IMR-90 (cell line): ENCODE data around the gene RNF32. TPM values are rescaled to one million over a fixed set of nuclear protein-coding genes. Genes with fewer than 3 reads are reported as not detected.

Experiments
- ATAC-seq: fragments of 200-7000 bp; cut with Tn5 transposase; 2 replicates; pipeline ENCODE4 v1.9.1; 2020; ENCODE audit warnings: low read depth, mild to moderate bottlenecking, moderate library complexity
- BruUV-seq: library from RNA; stranded (reverse); fragments of 400-500 nt; replicated peaks from 2 replicates; lab custom pipeline; 2021; lab: Mats Ljungman, UMichigan
- CTCF ChIA-PET: fragments of 300-600 bp; formaldehyde crosslinking; extraction: SDS; loops from one replicate; lab custom pipeline; 2021; ENCODE audit warnings: antibody characterized with exemption; lab: Yijun Ruan, JAX
- POLR2A ChIA-PET: fragments of 300-600 bp; sonication (Branson Sonifier 250); formaldehyde crosslinking; loops from one replicate; lab custom pipeline; 2022; ENCODE audit warnings: antibody characterized with exemption; ENCODE audit not compliant: unreplicated experiment; lab: Charles Lee
- DNase-seq: peaks from one replicate; pipeline ENCODE4 v3.0.0; 2013
- H2AFZ ChIP-seq: replicated peaks from 2 replicates; pipeline ENCODE3; 2013; ENCODE audit warnings: low read length, mild to moderate bottlenecking; ENCODE audit not compliant: poor library complexity
- H2AK5ac ChIP-seq: 2 replicates; pipeline ENCODE4 v1.6.1; 2013; ENCODE audit warnings: low read depth, low read length, inconsistent platforms
- H2AK9ac ChIP-seq: replicated peaks from 2 replicates; pipeline ENCODE3; 2013; ENCODE audit warnings: mild to moderate bottlenecking, low read depth, low read length, moderate library complexity; ENCODE audit not compliant: poor library complexity
- H2BK120ac ChIP-seq: 2 replicates; pipeline ENCODE4 v1.6.1; 2013; ENCODE audit warnings: low read depth, low read length, inconsistent platforms
- H2BK15ac ChIP-seq: 3 replicates; pipeline ENCODE4 v1.6.1; 2013; ENCODE audit warnings: low read depth, low read length, inconsistent platforms
- H2BK20ac ChIP-seq: 2 replicates; pipeline ENCODE4 v1.6.1; 2013; ENCODE audit warnings: low read depth, mild to moderate bottlenecking, inconsistent platforms, low read length, moderate library complexity
- H2BK5ac ChIP-seq: 2 replicates; pipeline ENCODE4 v1.6.1; 2013; ENCODE audit warnings: mild to moderate bottlenecking, low read depth, low read length, inconsistent platforms; ENCODE audit not compliant: poor library complexity, severe bottlenecking
- H3K14ac ChIP-seq: replicated peaks from 2 replicates; pipeline ENCODE4 v1.6.1; 2013; ENCODE audit warnings: low read depth, low read length, inconsistent platforms
- H3K18ac ChIP-seq: 2 replicates; pipeline ENCODE4 v1.6.1; 2013; ENCODE audit warnings: low read depth, low read length, control low read depth
- H3K23ac ChIP-seq: 2 replicates; pipeline ENCODE4 v1.6.1; 2013; ENCODE audit warnings: low read depth, low read length, inconsistent platforms
- H3K27ac ChIP-seq: 2 replicates; pipeline ENCODE4 v1.5.1; 2013; ENCODE audit warnings: mild to moderate bottlenecking, control low read depth, low read length; ENCODE audit not compliant: insufficient read depth
- H3K27me3 ChIP-seq: 2 replicates; pipeline ENCODE4 v1.6.1; 2013; ENCODE audit warnings: low read length; ENCODE audit not compliant: control insufficient read depth, insufficient read depth
- H3K36me3 ChIP-seq: 2 replicates; pipeline ENCODE4 v1.6.1; 2013; ENCODE audit warnings: low read length, mixed read lengths; ENCODE audit not compliant: control insufficient read depth, insufficient read depth
- H3K4ac ChIP-seq: 2 replicates; pipeline ENCODE4 v1.6.1; 2013; ENCODE audit warnings: low read depth, low read length, inconsistent platforms
- H3K4me1 ChIP-seq: 2 replicates; pipeline ENCODE4 v1.6.1; 2013; ENCODE audit warnings: low read length, mixed read lengths; ENCODE audit not compliant: control insufficient read depth, insufficient read depth
- H3K4me2 ChIP-seq: 2 replicates; pipeline ENCODE4 v1.6.1; 2013; ENCODE audit warnings: low read depth, mild to moderate bottlenecking, control low read depth, low read length, moderate library complexity
- H3K4me3 ChIP-seq: 2 replicates; pipeline ENCODE4 v1.5.1; 2013; ENCODE audit warnings: low read depth, mild to moderate bottlenecking, control low read depth, low read length, moderate library complexity; ENCODE audit not compliant: insufficient read depth
- H3K56ac ChIP-seq: 2 replicates; pipeline ENCODE4 v1.6.1; 2013; ENCODE audit warnings: low read length, inconsistent platforms; ENCODE audit not compliant: insufficient read depth; ENCODE audit errors: extremely low read depth
- H3K79me1 ChIP-seq, 2 experiments: 2 replicates each; pipeline ENCODE4 v1.6.1; 2013; ENCODE audit warnings: low read length in 2 of 2, inconsistent platforms in 1 of 2, low read depth in 1 of 2
- H3K9ac ChIP-seq: 2 replicates; pipeline ENCODE4 v1.6.1; 2013; ENCODE audit warnings: low read depth, low read length, control low read depth
- H3K9me1 ChIP-seq: 2 replicates; pipeline ENCODE4 v1.6.1; 2013; ENCODE audit warnings: low read length, inconsistent platforms; ENCODE audit not compliant: insufficient read depth
- H3K9me3 ChIP-seq: 2 replicates; pipeline ENCODE4 v1.6.1; 2013; ENCODE audit warnings: low read length; ENCODE audit not compliant: control insufficient read depth, insufficient read depth
- H4K20me1 ChIP-seq: 2 replicates; pipeline ENCODE4 v1.6.1; 2013; ENCODE audit warnings: low read length, inconsistent platforms; ENCODE audit not compliant: insufficient read depth
- H4K5ac ChIP-seq: 2 replicates; pipeline ENCODE4 v1.6.1; 2013; ENCODE audit warnings: mild to moderate bottlenecking, low read depth, low read length, control low read depth
- H4K8ac ChIP-seq, 2 experiments: 2 replicates each; pipeline ENCODE4 v1.6.1; 2013; ENCODE audit warnings: low read depth in 2 of 2, low read length in 2 of 2, control low read depth in 1 of 2, inconsistent platforms in 1 of 2
- H4K91ac ChIP-seq: 2 replicates; pipeline ENCODE4 v1.6.1; 2013; ENCODE audit warnings: low read depth, low read length, inconsistent platforms; ENCODE audit not compliant: insufficient read depth
- BHLHE40 ChIP-seq: fragments of 150-350 bp; IDR thresholded peaks from 2 replicates; pipeline ENCODE4 v1.6.1; 2016; ENCODE audit warnings: mild to moderate bottlenecking, low read depth, low read length
- CEBPB ChIP-seq: IDR thresholded peaks from 2 replicates; pipeline ENCODE4 v1.6.1; 2012; ENCODE audit warnings: low read depth, low read length, improper control_type of control experiment
- CHD1 ChIP-seq: IDR thresholded peaks from 2 replicates; pipeline ENCODE4 v1.6.1; 2012; ENCODE audit warnings: low read depth, low read length, improper control_type of control experiment
- ELK1 ChIP-seq: fragments of 150-350 bp; IDR thresholded peaks from 2 replicates; pipeline ENCODE4 v1.6.1; 2016; ENCODE audit warnings: low read depth, mild to moderate bottlenecking, low read length, moderate library complexity, borderline replicate concordance
- FOS ChIP-seq: fragments of 150-350 bp; IDR thresholded peaks from 2 replicates; pipeline ENCODE4 v1.6.1; 2016; ENCODE audit warnings: low read depth, low read length
- MAFK ChIP-seq: IDR thresholded peaks from 2 replicates; pipeline ENCODE4 v1.6.1; 2012; ENCODE audit warnings: low read depth, low read length, improper control_type of control experiment
- MXI1 ChIP-seq: IDR thresholded peaks from 2 replicates; pipeline ENCODE4 v1.6.1; 2012; ENCODE audit warnings: low read depth, mild to moderate bottlenecking, low read length, moderate library complexity, borderline replicate concordance
- NFE2L2 ChIP-seq: fragments of 150-350 bp; IDR thresholded peaks from 2 replicates; pipeline ENCODE4 v1.6.1; 2016; ENCODE audit warnings: low read depth, mild to moderate bottlenecking, low read length
- POLR2A ChIP-seq: IDR thresholded peaks from 2 replicates; pipeline ENCODE4 v1.6.1; 2012; ENCODE audit warnings: mild to moderate bottlenecking, low read depth, low read length
- RAD21 ChIP-seq: IDR thresholded peaks from 2 replicates; pipeline ENCODE4 v1.6.1; 2012; ENCODE audit warnings: low read length, improper control_type of control experiment
- RCOR1 ChIP-seq: IDR thresholded peaks from 2 replicates; pipeline ENCODE4 v1.6.1; 2012; ENCODE audit warnings: mild to moderate bottlenecking, low read length, improper control_type of control experiment; ENCODE audit not compliant: insufficient replicate concordance
- SMC3 ChIP-seq: fragments of 150-350 bp; IDR thresholded peaks from 2 replicates; pipeline ENCODE4 v1.6.1; 2016; ENCODE audit warnings: low read depth, mild to moderate bottlenecking, antibody characterized with exemption, low read length, moderate library complexity
- USF2 ChIP-seq: fragments of 150-350 bp; IDR thresholded peaks from 2 replicates; pipeline ENCODE4 v1.6.1; 2017; ENCODE audit warnings: mild to moderate bottlenecking, antibody characterized with exemption, low read length, low read depth
- WGBS, 2 experiments: methylation state at CpG; one replicate each; pipeline versions ENCODE4 v1.1.5 to v1.1.7; 2013; ENCODE audit warnings: missing lambda C conversion rate in 2 of 2; ENCODE audit not compliant: insufficient read length in 1 of 2; ENCODE audit errors: extremely low coverage in 2 of 2; 5-methylcytosine and 5-hydroxymethylcytosine counted together
- dilution Hi-C: fragments of 300-500 bp; cut with HindIII; formaldehyde crosslinking; loops from one replicate; pipeline ENCODE4 v1.14.3; 2018; ENCODE audit warnings: low sequenced_read_pairs; ENCODE audit not compliant: unreplicated experiment
- in situ Hi-C: fragments of 300-500 bp; cut with MboI; formaldehyde crosslinking; loops from 3 replicates; pipeline ENCODE4 v1.14.3; 2019; ENCODE audit warnings: low sequenced_read_pairs, inconsistent platforms, mixed read lengths
- intact Hi-C: fragments of 100-400 bp; cut with micrococcal nuclease; formaldehyde crosslinking; loops from 2 replicates; pipeline ENCODE4 v1.10.0; 2022
- polyA plus RNA-seq, 3 experiments: library from polyadenylated mRNA; depleted of rRNA; stranded (reverse); fragments of >200 nt; gene quantifications; 2 replicates each; pipeline ENCODE4 v1.2.3, GENCODE V29; 2012; ENCODE audit warnings: low replicate concordance in 1 of 3
- total RNA-seq: library from RNA; depleted of rRNA; stranded (reverse); fragments of >200 nt; gene quantifications from 2 replicates; pipeline ENCODE4 v1.2.3, GENCODE V29; 2012
- TF ChIP-seq, protein P1 (sequence below): conservative IDR thresholded peaks from 2 replicates; pipeline ENCODE4 v1.5.1; 2012; ENCODE audit warnings: mild to moderate bottlenecking, low read depth, low read length, improper control_type of control experiment

The RNF32 gene
- total and polyA plus RNA-seq, 2 of the 4 experiments (the other 2 are of a cell fraction), result 0.36 to 0.63 TPM

GRCh38 chr7:156675721-156676120 is 35.1 kb downstream of the RNF32 start:
- H2AK5ac ChIP-seq, result no peak overlapping the region
- H2AFZ ChIP-seq, result no peak overlapping the region
- no peak overlapping the region for H2BK5ac ChIP-seq
- intact Hi-C loops (no loop called here), in situ Hi-C loops (no loop called here), dilution Hi-C loops (no loop called here)
- ATAC-seq, result no peak
- no peak overlapping the region for H3K27ac ChIP-seq
- BruUV-seq, result no TSS peak
- no peak overlapping the region for H3K4me3 ChIP-seq
- H3K18ac ChIP-seq, result no peak overlapping the region
- H3K79me1 ChIP-seq, result no peaks in the 10 kb centered on the region
- H4K20me1 ChIP-seq, result no peaks in the 10 kb centered on the region
- no peaks in the 10 kb centered on the region for H3K4me1 ChIP-seq
- H3K56ac ChIP-seq, result no peak overlapping the region
- TF ChIP-seq FOS (no peak), SMC3 (no peak), USF2 (no peak), MAFK (no peak), NFE2L2 (no peak), MXI1 (no peak), RAD21 (no peak), CEBPB (no peak), RCOR1 (no peak), CHD1 (no peak), POLR2A (no peak), BHLHE40 (no peak), ELK1 (no peak)
- TF ChIP-seq, protein P1, sequence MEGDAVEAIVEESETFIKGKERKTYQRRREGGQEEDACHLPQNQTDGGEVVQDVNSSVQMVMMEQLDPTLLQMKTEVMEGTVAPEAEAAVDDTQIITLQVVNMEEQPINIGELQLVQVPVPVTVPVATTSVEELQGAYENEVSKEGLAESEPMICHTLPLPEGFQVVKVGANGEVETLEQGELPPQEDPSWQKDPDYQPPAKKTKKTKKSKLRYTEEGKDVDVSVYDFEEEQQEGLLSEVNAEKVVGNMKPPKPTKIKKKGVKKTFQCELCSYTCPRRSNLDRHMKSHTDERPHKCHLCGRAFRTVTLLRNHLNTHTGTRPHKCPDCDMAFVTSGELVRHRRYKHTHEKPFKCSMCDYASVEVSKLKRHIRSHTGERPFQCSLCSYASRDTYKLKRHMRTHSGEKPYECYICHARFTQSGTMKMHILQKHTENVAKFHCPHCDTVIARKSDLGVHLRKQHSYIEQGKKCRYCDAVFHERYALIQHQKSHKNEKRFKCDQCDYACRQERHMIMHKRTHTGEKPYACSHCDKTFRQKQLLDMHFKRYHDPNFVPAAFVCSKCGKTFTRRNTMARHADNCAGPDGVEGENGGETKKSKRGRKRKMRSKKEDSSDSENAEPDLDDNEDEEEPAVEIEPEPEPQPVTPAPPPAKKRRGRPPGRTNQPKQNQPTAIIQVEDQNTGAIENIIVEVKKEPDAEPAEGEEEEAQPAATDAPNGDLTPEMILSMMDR, result no peak
- no peak overlapping the region for H3K23ac ChIP-seq
- POLR2A ChIA-PET, result no interaction called here
- no peak overlapping the region for H3K9ac ChIP-seq
- no peak overlapping the region for H3K14ac ChIP-seq
- H3K36me3 ChIP-seq, result peaks cover 10% of the 10 kb centered on the region; the same call in 1 of the 2 replicates
- H2BK20ac ChIP-seq, result no peak overlapping the region
- DNase-seq, result no peak
- WGBS, 2 experiments, result 67% methylated on average over 2 of the region's 9 CpGs; no CpG with 5 or more reads in 1 of the 2 experiments
- H3K4ac ChIP-seq, result no peak overlapping the region
- H2BK120ac ChIP-seq, result no peak overlapping the region
- CTCF ChIA-PET, result no interaction called here
- no peaks in the 10 kb centered on the region for H3K27me3 ChIP-seq
- no peak overlapping the region for H4K91ac ChIP-seq
- no peak overlapping the region for H3K4me2 ChIP-seq
- no peak overlapping the region for H4K8ac ChIP-seq
- no peak overlapping the region for H4K5ac ChIP-seq
- H3K9me3 ChIP-seq, result no peaks in the 10 kb centered on the region
- H3K9me1 ChIP-seq, result peaks cover 3% of the 10 kb centered on the region; the same call in 1 of the 2 replicates
- H2AK9ac ChIP-seq, result no peak overlapping the region
- no peak overlapping the region for H2BK15ac ChIP-seq
